Neural progenitor cell (in vitro differentiated cells): ENCODE data around the gene LOXL1. TPM values are rescaled to one million over a fixed set of nuclear protein-coding genes. Genes with fewer than 3 reads are reported as not detected.

Experiments used
- DNase-seq: peaks from one replicate; pipeline ENCODE4 v3.0.0-alpha.2; 2016; ENCODE audit warnings: low spot score
- H2AFZ ChIP-seq: fragments of 200-600 bp; sonication (generic); replicated peaks from 2 replicates; pipeline ENCODE4 v1.6.1; 2016; ENCODE audit warnings: antibody characterized with exemption
- H3F3A ChIP-seq: fragments of 200-600 bp; sonication (generic); 2 replicates; pipeline ENCODE4 v1.6.1; 2016; ENCODE audit warnings: antibody characterized with exemption, low read depth
- H3K27ac ChIP-seq: fragments of 200-600 bp; sonication (generic); 2 replicates; pipeline ENCODE4 v1.5.1; 2016; ENCODE audit warnings: mild to moderate bottlenecking
- H3K27me3 ChIP-seq: fragments of 200-600 bp; sonication (generic); 2 replicates; pipeline ENCODE4 v1.6.1; 2016; ENCODE audit warnings: mild to moderate bottlenecking, moderate library complexity
- H3K36me3 ChIP-seq: fragments of 200-600 bp; sonication (generic); 2 replicates; pipeline ENCODE4 v1.5.1; 2016
- H3K4me1 ChIP-seq: fragments of 200-600 bp; sonication (generic); 2 replicates; pipeline ENCODE4 v1.6.1; 2016; ENCODE audit warnings: mixed run types
- H3K4me2 ChIP-seq: fragments of 200-600 bp; sonication (generic); 2 replicates; pipeline ENCODE4 v1.6.1; 2016
- H3K4me3 ChIP-seq: fragments of 200-600 bp; sonication (generic); 2 replicates; pipeline ENCODE4 v1.5.1; 2016
- H3K79me2 ChIP-seq: fragments of 200-600 bp; sonication (generic); 2 replicates; pipeline ENCODE4 v1.6.1; 2016; ENCODE audit warnings: low read depth
- H3K9ac ChIP-seq: fragments of 200-600 bp; sonication (generic); 2 replicates; pipeline ENCODE4 v1.6.1; 2016
- H3K9me3 ChIP-seq: fragments of 200-600 bp; sonication (generic); 2 replicates; pipeline ENCODE4 v1.5.1; 2016; ENCODE audit warnings: low read depth
- H4K20me1 ChIP-seq: fragments of 200-600 bp; sonication (generic); 2 replicates; pipeline ENCODE4 v1.6.1; 2016; ENCODE audit warnings: low read depth
- H3K27ac Mint-ChIP-seq: 3 replicates; pipeline ENCODE4 v1.8.0; 2021; ENCODE audit warnings: mixed read lengths
- H3K27me3 Mint-ChIP-seq: 2 replicates; pipeline ENCODE4 v1.8.0; 2022; ENCODE audit warnings: low read depth, mild to moderate bottlenecking, inconsistent platforms, moderate library complexity, mixed read lengths; ENCODE audit not compliant: insufficient read depth
- H3K36me3 Mint-ChIP-seq: 3 replicates; pipeline ENCODE4 v1.8.0; 2021; ENCODE audit warnings: mixed read lengths
- H3K4me1 Mint-ChIP-seq: 3 replicates; pipeline ENCODE4 v1.8.0; 2021; ENCODE audit warnings: mixed read lengths
- H3K4me3 Mint-ChIP-seq: 3 replicates; pipeline ENCODE4 v1.8.0; 2021; ENCODE audit warnings: mild to moderate bottlenecking, moderate library complexity, mixed read lengths
- H3K9me3 Mint-ChIP-seq: 3 replicates; pipeline ENCODE4 v1.8.0; 2020; ENCODE audit warnings: mixed read lengths
- EZH2 ChIP-seq: fragments of 200-600 bp; sonication (generic); IDR thresholded peaks from 2 replicates; pipeline ENCODE4 v1.6.1; 2017; ENCODE audit warnings: antibody characterized with exemption, mild to moderate bottlenecking, moderate library complexity
- EZH2phosphoT487 ChIP-seq: fragments of 200-600 bp; sonication (generic); IDR thresholded peaks from 2 replicates; pipeline ENCODE4 v1.6.1; 2017; ENCODE audit warnings: antibody characterized with exemption
- total RNA-seq: library from RNA; depleted of rRNA; stranded (reverse); fragments of >200 nt; gene quantifications from 2 replicates; pipeline ENCODE4 v1.2.3, GENCODE V29; 2015; ENCODE audit warnings: low replicate concordance
- TF ChIP-seq, protein P1 (sequence below): fragments of 200-600 bp; sonication (generic); IDR thresholded peaks from 2 replicates; pipeline ENCODE4 v1.5.1; 2017; ENCODE audit warnings: antibody characterized with exemption, mild to moderate bottlenecking

Gene LOXL1
- total RNA-seq, 1 donor from 2014 or later, result 5.3 TPM

DNA sequence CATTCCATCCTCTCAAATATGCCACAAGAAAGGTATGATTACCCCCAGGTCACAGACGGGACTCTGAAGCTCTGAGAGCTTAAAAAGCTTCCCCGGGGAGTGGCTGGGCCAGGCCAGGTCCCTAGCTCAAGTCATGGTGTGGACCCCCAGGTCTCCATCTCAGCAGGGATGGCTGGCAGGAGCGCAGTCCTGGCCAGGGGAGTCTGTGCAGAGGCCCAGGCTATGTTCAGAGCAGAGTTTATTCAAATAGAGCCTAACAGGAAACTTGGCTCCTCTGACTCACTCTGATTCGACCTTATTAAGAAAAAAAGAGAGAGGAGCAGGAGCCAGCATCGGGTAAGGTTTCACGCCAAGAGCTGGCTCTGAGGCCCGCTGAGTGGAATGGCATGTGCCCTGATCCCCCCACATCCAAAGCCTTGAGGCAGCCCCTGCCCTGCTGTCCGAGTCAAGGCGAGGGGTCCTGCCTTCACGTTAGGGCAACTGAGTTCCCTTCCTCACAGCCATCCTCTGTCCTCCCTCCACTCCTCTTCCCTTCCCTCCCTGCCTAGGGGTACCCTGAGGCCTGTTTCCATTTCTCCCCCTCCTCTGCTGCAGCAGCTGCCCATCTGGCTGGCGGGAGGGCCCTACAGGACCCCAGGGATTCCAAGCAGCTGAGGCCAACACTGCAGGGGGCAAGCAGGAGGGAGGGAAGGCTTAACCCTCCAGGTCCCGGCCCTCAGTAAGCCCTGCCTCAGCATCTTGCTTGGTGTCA lies 1.9 kb upstream of the LOXL1 start:
- Histone ChIP-seq H4K20me1 (peaks cover 15% of the 10 kb centered on the region), H3K4me2 (peak overlapping the region; percentile 90), H3K9ac (no peak overlapping the region), H3K79me2 (peaks cover 4% of the 10 kb centered on the region), H3K4me1 (peaks cover 61% of the 10 kb centered on the region), H2AFZ (no peak overlapping the region), H3K4me3 (no peak overlapping the region), H3K36me3 (no peaks in the 10 kb centered on the region), H3K9me3 (no peaks in the 10 kb centered on the region), H3K27me3 (no peaks in the 10 kb centered on the region), H3K27ac (no peak overlapping the region), H3F3A (peaks cover 43% of the 10 kb centered on the region)
- Mint-ChIP-seq H3K36me3 (no peaks in the 10 kb centered on the region), H3K27ac (no peak overlapping the region), H3K27me3 (peaks cover 27% of the 10 kb centered on the region), H3K9me3 (no peaks in the 10 kb centered on the region), H3K4me3 (peak overlapping the region; percentile 59), H3K4me1 (peaks cover 59% of the 10 kb centered on the region)
- peak; percentile 39 for DNase-seq
- TF ChIP-seq, protein P1, sequence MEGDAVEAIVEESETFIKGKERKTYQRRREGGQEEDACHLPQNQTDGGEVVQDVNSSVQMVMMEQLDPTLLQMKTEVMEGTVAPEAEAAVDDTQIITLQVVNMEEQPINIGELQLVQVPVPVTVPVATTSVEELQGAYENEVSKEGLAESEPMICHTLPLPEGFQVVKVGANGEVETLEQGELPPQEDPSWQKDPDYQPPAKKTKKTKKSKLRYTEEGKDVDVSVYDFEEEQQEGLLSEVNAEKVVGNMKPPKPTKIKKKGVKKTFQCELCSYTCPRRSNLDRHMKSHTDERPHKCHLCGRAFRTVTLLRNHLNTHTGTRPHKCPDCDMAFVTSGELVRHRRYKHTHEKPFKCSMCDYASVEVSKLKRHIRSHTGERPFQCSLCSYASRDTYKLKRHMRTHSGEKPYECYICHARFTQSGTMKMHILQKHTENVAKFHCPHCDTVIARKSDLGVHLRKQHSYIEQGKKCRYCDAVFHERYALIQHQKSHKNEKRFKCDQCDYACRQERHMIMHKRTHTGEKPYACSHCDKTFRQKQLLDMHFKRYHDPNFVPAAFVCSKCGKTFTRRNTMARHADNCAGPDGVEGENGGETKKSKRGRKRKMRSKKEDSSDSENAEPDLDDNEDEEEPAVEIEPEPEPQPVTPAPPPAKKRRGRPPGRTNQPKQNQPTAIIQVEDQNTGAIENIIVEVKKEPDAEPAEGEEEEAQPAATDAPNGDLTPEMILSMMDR, result no peak
- TF ChIP-seq EZH2phosphoT487 (no peak), EZH2 (no peak)

DNA sequence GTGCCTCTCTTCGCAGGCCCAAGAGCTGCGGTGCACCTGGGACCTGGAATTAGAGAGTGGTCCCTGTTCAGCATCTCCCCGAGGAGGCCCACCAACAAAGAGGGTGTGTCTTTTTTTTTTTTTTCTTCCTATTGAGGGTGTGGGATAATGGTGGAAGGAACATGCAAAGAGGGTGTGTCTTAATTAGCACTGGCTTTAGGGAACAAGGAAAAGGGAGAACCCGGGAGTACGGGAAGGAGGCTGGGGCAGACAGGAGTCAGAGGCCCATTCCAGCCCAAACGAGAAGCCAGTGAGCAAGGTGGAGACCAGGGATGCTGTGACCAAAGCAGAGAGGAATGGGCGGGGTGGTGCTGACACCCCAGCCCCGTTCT lies 429 bp upstream of the LOXL1 start:
- no peak overlapping the region for H2AFZ ChIP-seq
- H3F3A ChIP-seq, result peaks cover 43% of the 10 kb centered on the region
- Mint-ChIP-seq H3K27ac (no peak overlapping the region), H3K4me1 (peaks cover 63% of the 10 kb centered on the region), H3K4me3 (peak overlapping the region; percentile 77), H3K9me3 (no peaks in the 10 kb centered on the region), H3K27me3 (peaks cover 29% of the 10 kb centered on the region), H3K36me3 (no peaks in the 10 kb centered on the region)
- peak overlapping the region; percentile 69 for H3K4me3 ChIP-seq
- H3K27ac ChIP-seq, result no peak overlapping the region
- no peak overlapping the region for H3K9ac ChIP-seq
- no peak for DNase-seq
- peaks cover 20% of the 10 kb centered on the region for H4K20me1 ChIP-seq
- peak overlapping the region; percentile 90 for H3K4me2 ChIP-seq
- H3K9me3 ChIP-seq, result no peaks in the 10 kb centered on the region
- H3K4me1 ChIP-seq, result peaks cover 61% of the 10 kb centered on the region
- H3K27me3 ChIP-seq, result no peaks in the 10 kb centered on the region
- peaks cover 4% of the 10 kb centered on the region for H3K79me2 ChIP-seq
- TF ChIP-seq EZH2 (no peak), EZH2phosphoT487 (no peak)
- TF ChIP-seq, protein P1, result no peak
- H3K36me3 ChIP-seq, result no peaks in the 10 kb centered on the region

DNA sequence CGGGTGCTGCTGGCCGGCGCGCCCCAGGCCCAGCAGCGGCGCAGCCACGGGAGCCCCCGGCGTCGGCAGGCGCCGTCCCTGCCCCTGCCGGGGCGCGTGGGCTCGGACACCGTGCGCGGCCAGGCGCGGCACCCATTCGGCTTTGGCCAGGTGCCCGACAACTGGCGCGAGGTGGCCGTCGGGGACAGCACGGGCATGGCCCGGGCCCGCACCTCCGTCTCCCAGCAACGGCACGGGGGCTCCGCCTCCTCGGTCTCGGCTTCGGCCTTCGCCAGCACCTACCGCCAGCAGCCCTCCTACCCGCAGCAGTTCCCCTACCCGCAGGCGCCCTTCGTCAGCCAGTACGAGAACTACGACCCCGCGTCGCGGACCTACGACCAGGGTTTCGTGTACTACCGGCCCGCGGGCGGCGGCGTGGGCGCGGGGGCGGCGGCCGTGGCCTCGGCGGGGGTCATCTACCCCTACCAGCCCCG lies 777 bp downstream of the LOXL1 start:
- peaks cover 4% of the 10 kb centered on the region for H3K79me2 ChIP-seq
- Mint-ChIP-seq H3K4me3 (no peak overlapping the region), H3K27ac (no peak overlapping the region), H3K4me1 (peaks cover 56% of the 10 kb centered on the region), H3K36me3 (no peaks in the 10 kb centered on the region), H3K27me3 (peaks cover 32% of the 10 kb centered on the region), H3K9me3 (no peaks in the 10 kb centered on the region)
- peak overlapping the region; percentile 69 for H3K4me3 ChIP-seq
- H3K9ac ChIP-seq, result no peak overlapping the region
- H3K27me3 ChIP-seq, result no peaks in the 10 kb centered on the region
- TF ChIP-seq EZH2phosphoT487 (no peak), EZH2 (no peak)
- TF ChIP-seq, protein P1, result no peak
- H3F3A ChIP-seq, result peaks cover 42% of the 10 kb centered on the region
- H2AFZ ChIP-seq, result peak overlapping the region; percentile 89
- peaks cover 20% of the 10 kb centered on the region for H4K20me1 ChIP-seq
- peaks cover 52% of the 10 kb centered on the region for H3K4me1 ChIP-seq
- peak overlapping the region; percentile 90 for H3K4me2 ChIP-seq
- H3K9me3 ChIP-seq, result no peaks in the 10 kb centered on the region
- peak; percentile 78 for DNase-seq
- no peaks in the 10 kb centered on the region for H3K36me3 ChIP-seq
- no peak overlapping the region for H3K27ac ChIP-seq
